HepG2 (cell line): Measurements from ENCODE around the gene EMILIN1. TPM values are rescaled to one million over a fixed set of nuclear protein-coding genes. Genes with fewer than 3 reads are reported as not detected.

Source experiments
- ATAC-seq: fragments of 200-7000 bp; cut with Tn5 transposase; 3 replicates; pipeline ENCODE4 v1.9.1; 2020; ENCODE audit warnings: mild to moderate bottlenecking, moderate library complexity
- BruUV-seq: library from RNA; stranded (reverse); fragments of 400-500 nt; replicated peaks from 2 replicates; lab custom pipeline; 2021; lab: Mats Ljungman, UMichigan
- CTCF ChIA-PET: fragments of 300-600 bp; formaldehyde crosslinking; extraction: SDS; loops from one replicate; lab custom pipeline; 2021; ENCODE audit warnings: low total read pairs, inconsistent platforms, low intra/inter-chr PET ratio; lab: Yijun Ruan, JAX
- POLR2A ChIA-PET: fragments of 350-600 bp; sonication (Branson Sonifier 250); formaldehyde crosslinking; loops from one replicate; lab custom pipeline; 2020; ENCODE audit warnings: antibody characterized with exemption, inconsistent platforms; lab: Yijun Ruan, JAX
- DNase-seq: peaks from one replicate; pipeline ENCODE4 v3.0.0-alpha.2; 2015; ENCODE audit warnings: low spot score
- FAIRE-seq: peaks from 3 replicates; lab custom pipeline; 2011; peaks lifted over from hg19 to GRCh38; lab: Jason Lieb, UNC
- H2AFZ ChIP-seq: one replicate; pipeline ENCODE4 v1.6.1; 2011; ENCODE audit warnings: low read length, inconsistent platforms
- H3K27ac ChIP-seq: fragments of 300-600 bp; 3 replicates; pipeline ENCODE4 v1.8.0; 2011; ENCODE audit warnings: mixed run types, mild to moderate bottlenecking, mixed read lengths, low read length, inconsistent platforms; ENCODE audit not compliant: insufficient read depth; ENCODE audit errors: extremely low read length
- H3K27me3 ChIP-seq, 2 experiments: fragments of 200-600 bp in 1 of 2; 2 replicates in 1 of 2; 3 replicates in 1 of 2; pipeline versions ENCODE4 v1.6.0 to v1.8.0; 2011; ENCODE audit warnings: low read length in 2 of 2, mild to moderate bottlenecking in 2 of 2, moderate library complexity in 2 of 2, inconsistent platforms in 1 of 2; ENCODE audit not compliant: insufficient read depth in 2 of 2, control insufficient read depth in 1 of 2
- H3K36me3 ChIP-seq, 2 experiments: fragments of 200-600 bp in 1 of 2; replicated peaks in 1 of 2; 2 replicates in 1 of 2; 3 replicates in 1 of 2; pipeline versions ENCODE4 v1.5.1 to v1.8.0; 2011; ENCODE audit warnings: low read length in 2 of 2, inconsistent platforms in 1 of 2; ENCODE audit not compliant: insufficient read depth in 2 of 2, control insufficient read depth in 1 of 2
- H3K4me1 ChIP-seq: 2 replicates; pipeline ENCODE4 v1.5.1; 2012; ENCODE audit warnings: low read length, inconsistent platforms; ENCODE audit not compliant: insufficient read depth
- H3K4me2 ChIP-seq: 2 replicates; pipeline ENCODE4 v1.6.0; 2011; ENCODE audit warnings: low read depth, low read length, inconsistent platforms
- H3K4me3 ChIP-seq, 3 experiments: fragments of 200-600 bp in 1 of 3; sonication (generic), shearing (Covaris generic) in 1 of 3; replicated peaks in 1 of 3; 2 replicates each; pipeline ENCODE4 v1.5.1; 2011 to 2016; ENCODE audit warnings: low read length in 3 of 3, inconsistent platforms in 2 of 3, low read depth in 2 of 3, mild to moderate bottlenecking in 2 of 3, control low read depth in 1 of 3, mixed read lengths in 1 of 3; ENCODE audit not compliant: insufficient read depth in 1 of 3
- H3K79me2 ChIP-seq: one replicate; pipeline ENCODE4 v1.6.1; 2011; ENCODE audit warnings: low read length, inconsistent platforms; ENCODE audit not compliant: insufficient read depth
- H3K9ac ChIP-seq: 2 replicates; pipeline ENCODE4 v1.6.0; 2011; ENCODE audit warnings: mild to moderate bottlenecking, low read depth, low read length, inconsistent platforms; ENCODE audit not compliant: insufficient read depth
- H3K9me3 ChIP-seq: 2 replicates; pipeline ENCODE4 v1.5.1; 2012; ENCODE audit warnings: mild to moderate bottlenecking, low read length
- H4K20me1 ChIP-seq: 2 replicates; pipeline ENCODE4 v1.6.0; 2011; ENCODE audit warnings: inconsistent platforms, mild to moderate bottlenecking, low read length, moderate library complexity; ENCODE audit not compliant: insufficient read depth
- CREB3 ChIP-seq: sonication (generic); formaldehyde crosslinking; IDR thresholded peaks from 2 replicates; pipeline ENCODE4 v1.5.0; 2020; ENCODE audit warnings: missing genetic modification reagents
- POLR2G ChIP-seq: fragments of 200-400 bp; formaldehyde crosslinking; IDR thresholded peaks from 2 replicates; pipeline ENCODE4 v1.6.1; 2018; ENCODE audit warnings: mild to moderate bottlenecking, low read depth, low read length, moderate library complexity
- SNAPC5 ChIP-seq: sonication (generic); formaldehyde crosslinking; IDR thresholded peaks from 2 replicates; pipeline ENCODE4 v1.8.1; 2023; ENCODE audit warnings: mild to moderate bottlenecking, missing genetic modification reagents, borderline replicate concordance
- ZNF510 ChIP-seq: sonication (generic); formaldehyde crosslinking; IDR thresholded peaks from 2 replicates; pipeline ENCODE4 v1.4.0; 2020; ENCODE audit warnings: low read depth, mild to moderate bottlenecking, missing genetic modification reagents
- ZNF737 ChIP-seq: sonication (generic); formaldehyde crosslinking; IDR thresholded peaks from 2 replicates; pipeline ENCODE4 v1.5.0; 2020; ENCODE audit warnings: missing genetic modification reagents, mild to moderate bottlenecking, borderline replicate concordance
- WGBS: methylation state at CpG from one replicate; pipeline ENCODE4 v1.1.6; 2017; ENCODE audit warnings: low lambda C conversion rate; 5-methylcytosine and 5-hydroxymethylcytosine counted together
- in situ Hi-C: cut with HindIII; loops from 2 replicates; pipeline ENCODE4 v1.10.0; 2017; ENCODE audit warnings: low pct_unique_long_range_greater_than_20kb; ENCODE audit not compliant: extremely low pct_ligation_motif_present
- intact Hi-C: fragments of 100-400 bp; cut with micrococcal nuclease; formaldehyde crosslinking; loops from one replicate; pipeline ENCODE4 v1.10.0; 2022; ENCODE audit not compliant: unreplicated experiment
- polyA plus RNA-seq, 8 experiments: library from polyadenylated mRNA; depleted of rRNA in 3 of 8; stranded (reverse) in 7 of 8; unstranded in 1 of 8; fragments of >200 nt; fragmentation: Illumina TruSeq in 4 of 8; extraction: Trizol in 4 of 8; gene quantifications; 2 replicates each; pipeline versions ENCODE4 v1.2.1 to v1.2.3, GENCODE V29; 2011 to 2016; ENCODE audit warnings: low read depth in 4 of 8, missing spikeins in 1 of 8, mixed read lengths in 1 of 8; ENCODE audit not compliant: insufficient read depth in 1 of 8
- total RNA-seq, 5 experiments: library from RNA; depleted of rRNA; stranded (reverse); fragments of >200 nt; fragmentation: Illumina TruSeq; extraction: Trizol; gene quantifications; 2 replicates each; pipeline ENCODE4 v1.2.3, GENCODE V29; 2016; ENCODE audit warnings: low read depth in 1 of 5
- TF ChIP-seq, protein P1 (sequence below): sonication (generic); formaldehyde crosslinking; IDR thresholded peaks from 2 replicates; pipeline ENCODE4 v1.5.0; 2020; ENCODE audit warnings: mild to moderate bottlenecking, missing genetic modification reagents

EMILIN1 gene
- total and polyA plus RNA-seq, 2 of the 13 experiments (the other 11 are each of a cell fraction or from before 2014, with no cell fraction given): 8.1 to 9.7 TPM

DNA sequence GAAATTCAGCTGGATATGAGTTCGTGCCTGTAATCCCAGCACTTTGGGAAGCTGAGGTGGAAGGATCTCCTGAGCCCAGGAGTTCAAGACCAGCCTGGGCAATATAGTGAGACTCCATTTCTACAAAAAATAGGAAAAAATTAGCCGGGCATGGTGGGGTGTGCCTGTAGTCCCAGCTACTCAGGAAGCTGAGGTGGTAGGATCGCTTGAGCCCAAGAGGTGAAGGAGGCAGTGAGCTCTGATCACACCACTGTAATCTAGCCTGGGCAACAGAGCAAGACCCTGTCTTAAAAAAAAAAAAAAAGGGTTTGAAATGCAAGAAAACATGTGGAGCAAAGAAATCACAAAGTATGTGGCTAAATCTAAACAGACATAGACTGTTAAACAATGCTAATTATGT is 30.7 kb downstream of the EMILIN1 start:
- no TSS peak for BruUV-seq
- H3K4me3 ChIP-seq: no peak overlapping the region
- no peak overlapping the region for H3K27ac ChIP-seq
- H3K4me1 ChIP-seq: no peaks in the 10 kb centered on the region
- in situ Hi-C loops (no loop called here), intact Hi-C loops (no loop called here)
- H3K79me2 ChIP-seq: no peaks in the 10 kb centered on the region
- 87% methylated on average over 3 of the region's 3 CpGs for WGBS
- TF ChIP-seq POLR2G: no peak
- no peak for TF ChIP-seq ZNF510 (CRISPR knock-in tag)
- TF ChIP-seq SNAPC5 (CRISPR knock-in tag): no peak
- TF ChIP-seq CREB3: no peak
- TF ChIP-seq ZNF737 (CRISPR knock-in tag): no peak
- TF ChIP-seq, protein P1, sequence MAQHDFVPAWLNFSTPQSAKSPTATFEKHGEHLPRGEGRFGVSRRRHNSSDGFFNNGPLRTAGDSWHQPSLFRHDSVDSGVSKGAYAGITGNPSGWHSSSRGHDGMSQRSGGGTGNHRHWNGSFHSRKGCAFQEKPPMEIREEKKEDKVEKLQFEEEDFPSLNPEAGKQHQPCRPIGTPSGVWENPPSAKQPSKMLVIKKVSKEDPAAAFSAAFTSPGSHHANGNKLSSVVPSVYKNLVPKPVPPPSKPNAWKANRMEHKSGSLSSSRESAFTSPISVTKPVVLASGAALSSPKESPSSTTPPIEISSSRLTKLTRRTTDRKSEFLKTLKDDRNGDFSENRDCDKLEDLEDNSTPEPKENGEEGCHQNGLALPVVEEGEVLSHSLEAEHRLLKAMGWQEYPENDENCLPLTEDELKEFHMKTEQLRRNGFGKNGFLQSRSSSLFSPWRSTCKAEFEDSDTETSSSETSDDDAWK (CRISPR knock-in tag): no peak
- TF ChIP-seq, all 625 proteins: peak for 0
- no peaks in the 10 kb centered on the region for H3K27me3 ChIP-seq
- no peak overlapping the region for H3K9ac ChIP-seq
- ATAC-seq (no peak), FAIRE-seq (no peak), DNase-seq (no peak)
- no peaks in the 10 kb centered on the region for H3K36me3 ChIP-seq
- no peak overlapping the region for H2AFZ ChIP-seq
- POLR2A ChIA-PET: no interaction called here
- H3K4me2 ChIP-seq: no peak overlapping the region
- CTCF ChIA-PET: no interaction called here
- no peaks in the 10 kb centered on the region for H4K20me1 ChIP-seq
- no peaks in the 10 kb centered on the region for H3K9me3 ChIP-seq
